Measurements from ENCODE around the gene TEC.
A peak's percentile ranks its signal among the peaks of the same experiment; 100 is the strongest.
"Not testable (repeated sequence)": the region's sequence is repeated elsewhere in the genome, so short reads cannot be mapped to it uniquely, and the experiment has no call there.

TEC gene

DNA sequence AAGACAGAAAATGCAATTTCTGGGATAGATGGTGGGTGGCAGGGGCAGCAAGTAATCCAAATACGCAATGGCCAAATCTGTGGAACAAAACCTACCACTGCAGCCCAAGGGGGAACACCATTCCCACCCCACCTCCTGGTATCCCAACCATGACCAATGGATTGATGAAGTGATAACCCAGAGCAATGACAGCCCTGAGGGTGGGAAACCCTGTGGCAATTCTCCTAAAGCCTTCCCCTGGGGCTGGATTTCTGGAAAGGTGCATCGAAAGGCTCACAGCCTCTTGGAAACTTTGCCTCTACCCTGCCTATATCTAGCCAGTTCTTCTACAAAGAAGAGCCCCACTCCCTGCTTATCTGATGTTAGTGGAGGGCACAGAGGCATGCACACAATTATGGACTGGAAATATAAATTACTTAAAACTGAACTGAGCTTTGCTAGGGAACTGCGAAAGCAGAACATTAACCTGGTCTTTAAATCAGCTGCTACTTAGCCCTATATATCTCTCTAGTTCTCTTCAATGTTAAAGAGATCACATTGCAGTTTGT, 75.6 kb downstream of the TEC start:
- no peak for DNase-seq

DNA sequence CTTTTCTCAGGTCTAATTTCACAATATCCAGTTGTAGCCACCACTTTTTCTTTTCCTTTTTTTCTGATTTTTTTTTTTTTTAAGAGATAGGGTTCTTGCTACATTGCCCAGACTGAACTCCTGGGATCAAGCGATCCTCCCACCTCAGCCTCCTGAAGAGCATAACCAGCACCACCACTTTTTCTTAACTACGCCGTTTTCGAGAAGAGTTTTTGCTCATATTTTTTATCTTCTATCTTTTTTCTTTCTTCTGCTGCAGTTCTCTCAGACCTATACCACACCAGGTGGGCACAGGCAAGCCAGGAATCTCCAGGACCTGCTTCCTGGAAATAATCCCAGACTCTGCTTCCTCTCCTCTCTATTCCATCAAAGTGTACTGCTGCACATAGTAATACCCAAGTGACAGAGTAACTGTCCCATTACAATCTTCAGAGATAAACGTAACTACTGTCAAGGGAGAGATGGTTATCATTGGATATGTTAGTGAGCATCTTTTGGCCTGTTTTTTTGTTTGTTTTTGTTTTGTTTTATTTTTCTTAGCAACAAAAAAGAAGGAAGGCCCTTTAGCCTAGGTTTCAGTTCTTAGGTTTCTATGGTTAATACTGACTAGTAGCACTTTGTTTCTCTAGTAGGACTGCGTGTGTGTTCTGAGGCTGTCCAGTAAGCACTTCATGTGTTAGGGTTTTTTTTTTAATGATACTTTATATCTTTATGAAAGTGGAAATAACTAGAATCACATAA, 76.4 kb downstream of the TEC start:
- DNase-seq, result no peak

DNA sequence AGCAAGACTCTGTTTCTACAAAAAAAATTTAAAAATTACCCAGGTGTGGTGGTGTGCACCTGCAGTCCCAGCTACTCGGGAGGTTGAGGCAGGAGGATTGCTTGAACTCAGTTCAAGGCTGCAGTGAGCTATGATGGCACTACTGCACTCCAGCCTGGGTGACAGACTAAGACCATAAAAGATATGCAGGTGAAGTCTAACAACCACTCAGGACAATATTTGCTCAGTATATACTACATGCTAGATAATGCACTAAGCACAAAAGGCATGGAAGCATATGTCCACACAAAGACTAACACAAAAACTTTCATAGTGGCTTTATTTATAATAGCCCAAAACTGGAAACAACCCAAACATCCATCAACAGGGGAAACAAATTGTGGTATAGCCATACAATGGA, 77.9 kb downstream of the TEC start:
- DNase-seq, result no peak

- DNase-seq, result no peak
Observed at GRCh38 chr4:48190839-48191238, 78.8 kb downstream of the TEC start.

- DNase-seq, result no peak
Observed at GRCh38 chr4:48189731-48190130, 79.9 kb downstream of the TEC start.

- no peak for DNase-seq
Observed at GRCh38 chr4:48188390-48188789, 81.2 kb downstream of the TEC start.

- DNase-seq, result peak; percentile 73
Observed at GRCh38 chr4:48187813-48188212, 81.8 kb downstream of the TEC start.

DNA sequence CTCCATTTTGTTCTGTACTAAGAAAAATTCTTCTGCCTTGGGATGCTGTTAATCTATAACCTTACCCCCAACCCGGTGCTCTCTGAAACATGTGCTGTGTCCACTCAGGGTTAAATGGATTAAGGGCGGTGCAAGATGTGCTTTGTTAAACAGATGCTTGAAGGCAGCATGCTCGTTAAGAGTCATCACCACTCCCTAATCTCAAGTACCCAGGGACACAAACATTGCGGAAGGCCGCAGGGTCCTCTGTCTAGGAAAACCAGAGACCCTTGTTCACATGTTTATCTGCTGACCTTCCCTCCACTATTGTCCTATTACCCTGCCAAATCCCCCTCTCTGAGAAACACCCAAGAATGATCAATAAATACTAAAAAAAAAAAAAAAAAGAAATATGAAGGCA, 82.6 kb downstream of the TEC start:
- DNase-seq, result not testable (repeated sequence)

GRCh38 chr4:48186394-48186793, 83.2 kb downstream of the TEC start:
- not testable (repeated sequence) for DNase-seq

- no peak for DNase-seq
Observed at GRCh38 chr4:48184882-48185281, 84.8 kb downstream of the TEC start.

GRCh38 chr4:48180234-48180633, 89.4 kb downstream of the TEC start:
- no peak for DNase-seq

- DNase-seq, result no peak
Observed at GRCh38 chr4:48178931-48179330, 90.7 kb downstream of the TEC start.

DNA sequence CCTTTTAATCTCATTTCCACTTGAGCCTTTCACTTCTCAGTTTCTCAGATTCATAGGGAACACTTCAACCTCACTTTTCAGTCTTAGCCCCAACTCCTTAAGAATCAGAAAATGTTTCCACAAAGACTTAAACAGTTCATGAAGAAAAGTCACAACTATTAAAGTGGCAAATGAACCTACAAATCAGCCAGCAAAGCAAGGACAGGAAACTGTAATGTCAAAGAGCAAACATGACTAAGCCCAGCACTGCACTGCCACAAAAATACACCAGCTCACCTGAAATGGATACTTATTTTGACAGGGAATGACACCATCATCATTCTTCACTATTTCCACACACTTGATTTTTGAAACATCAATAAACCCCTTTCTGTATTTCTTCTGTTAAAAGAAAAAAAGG, 93.8 kb downstream of the TEC start:
- DNase-seq, result no peak

- DNase-seq, result no peak
Observed at GRCh38 chr4:48175328-48175727, 94.3 kb downstream of the TEC start.

GRCh38 chr4:48173056-48173991, 96.3 kb downstream of the TEC start:
- DNase-seq, result peak; percentile 92

DNA sequence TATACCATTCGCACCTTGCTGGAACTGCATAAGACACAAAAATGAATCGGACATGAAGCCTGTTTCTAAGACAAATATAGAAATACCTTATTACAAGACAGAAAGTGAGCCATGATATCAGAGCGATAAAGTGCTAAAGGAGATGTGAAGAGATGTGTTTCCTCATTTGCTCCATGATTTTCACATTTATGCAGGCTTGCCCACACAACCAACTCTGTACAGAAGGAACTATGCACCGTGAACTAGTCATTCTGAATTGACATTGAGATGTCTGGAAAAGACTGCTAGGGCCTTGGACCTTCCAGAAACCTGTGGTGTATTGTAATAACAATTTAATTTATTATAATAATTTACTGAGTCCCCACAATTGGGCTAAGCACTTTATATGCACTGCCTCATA, 97.0 kb downstream of the TEC start:
- DNase-seq, result peak; percentile 49

DNA sequence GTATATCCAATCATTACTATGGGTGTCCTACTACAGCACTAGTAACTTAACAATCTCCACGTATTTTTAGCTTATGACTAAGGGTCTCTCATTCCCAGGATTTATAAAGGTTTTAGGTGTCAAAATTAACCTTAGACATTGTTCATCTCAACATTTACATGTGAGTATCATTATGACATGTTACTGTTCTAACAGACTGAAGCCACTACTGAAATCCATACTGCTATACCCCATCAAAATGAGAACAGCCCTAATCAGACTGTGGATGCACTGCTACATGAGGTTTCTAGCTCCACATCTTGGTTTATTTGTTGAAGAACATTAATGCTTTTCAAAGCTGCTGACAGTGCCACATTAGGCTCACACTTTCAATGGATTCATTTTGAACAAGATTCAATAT, 100.0 kb downstream of the TEC start:
- DNase-seq, result no peak

DNA sequence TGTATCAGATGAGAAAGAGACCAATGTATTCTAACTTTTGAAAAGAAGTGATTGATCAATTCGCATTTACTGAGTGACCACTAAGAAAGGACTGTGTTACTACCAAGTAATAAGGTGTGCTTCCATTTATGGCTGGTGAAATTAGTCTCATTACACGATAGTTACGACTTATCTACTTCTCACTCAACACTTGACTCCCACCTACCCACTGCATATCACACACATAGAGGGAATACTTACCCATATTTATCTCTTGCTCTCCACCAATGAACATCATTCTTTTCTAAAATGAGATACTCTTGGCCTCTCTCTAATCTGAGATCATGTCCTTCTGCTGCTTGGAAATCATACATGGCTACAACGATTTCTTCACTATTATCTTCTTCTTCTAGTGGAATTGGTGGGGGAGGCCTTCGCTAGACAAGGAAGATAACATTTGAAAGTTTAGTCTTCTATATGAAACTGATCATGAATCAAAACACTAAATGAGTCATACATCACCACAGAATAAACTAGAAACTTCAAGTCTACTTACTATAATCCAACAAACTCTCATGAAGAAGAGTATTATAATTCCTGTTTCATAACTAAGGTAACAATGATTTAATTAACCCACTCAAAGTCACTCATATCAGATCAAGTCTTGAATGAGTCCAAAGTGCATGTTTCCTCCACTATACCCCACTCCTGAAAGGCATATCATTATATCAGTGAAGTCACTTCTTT, 101.9 kb downstream of the TEC start:
- DNase-seq, result peak; percentile 13

- not testable (repeated sequence) for DNase-seq
Observed at GRCh38 chr4:48164561-48164960, 105.1 kb downstream of the TEC start.

GRCh38 chr4:48163746-48164145, 105.9 kb downstream of the TEC start:
- DNase-seq, result peak; percentile 52

DNA sequence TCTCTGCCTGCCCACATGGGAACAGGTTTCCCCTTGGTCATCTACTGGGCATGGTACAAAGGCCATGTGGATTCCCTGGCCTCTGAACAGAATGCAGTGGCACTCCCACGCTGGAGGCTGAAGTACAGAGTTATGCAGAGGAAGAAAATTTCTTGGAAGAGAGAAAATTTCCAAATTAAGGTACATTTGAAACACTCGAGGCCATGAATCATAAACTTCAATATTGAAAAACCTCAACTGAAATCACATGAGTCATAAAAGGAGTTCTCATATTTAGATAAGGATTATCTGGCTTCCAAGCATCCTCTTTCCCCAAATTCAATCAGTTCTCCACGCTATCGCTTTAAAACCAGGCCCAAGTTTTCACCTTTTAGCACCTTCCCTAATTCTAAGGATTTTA, 107.5 kb downstream of the TEC start:
- DNase-seq, result peak; percentile 45

DNA sequence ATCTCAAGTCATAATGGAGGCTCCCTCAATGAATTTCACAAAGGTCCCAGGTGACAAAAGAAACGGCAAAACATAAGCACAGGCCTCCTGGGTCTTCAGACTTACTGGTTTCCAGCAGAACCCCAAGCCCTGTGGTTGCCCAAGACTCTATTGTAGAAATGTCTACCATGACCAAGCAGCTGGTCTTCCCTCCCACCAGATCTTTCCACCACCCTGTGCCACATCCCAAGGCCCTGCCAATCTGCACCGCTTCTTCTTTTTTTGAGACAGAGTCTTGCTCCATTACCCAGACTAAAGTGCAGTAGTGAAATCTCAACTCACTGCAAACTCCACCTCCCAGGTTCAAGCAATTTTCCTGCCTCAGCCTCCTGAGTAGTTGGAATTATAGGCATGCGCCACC, 112.4 kb downstream of the TEC start:
- no peak for DNase-seq

DNA sequence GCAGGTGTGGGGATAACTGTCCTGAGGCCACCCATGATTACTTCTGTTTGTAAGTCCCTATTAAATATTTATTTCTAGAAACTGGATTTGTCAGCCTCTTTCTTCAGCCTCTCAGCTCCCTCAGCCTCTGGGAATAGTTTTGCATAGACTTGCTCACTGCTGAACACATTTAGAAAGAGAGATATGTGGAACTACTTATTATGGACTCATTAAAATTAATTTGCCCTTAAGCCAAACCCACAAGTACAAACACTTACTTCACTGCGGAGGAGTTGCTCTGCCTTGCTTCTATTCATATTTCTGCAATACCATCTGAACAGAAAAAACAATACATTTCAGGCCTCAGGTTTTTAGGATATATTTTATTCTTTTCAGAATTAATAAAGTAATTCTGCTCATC, 113.2 kb downstream of the TEC start:
- DNase-seq, result no peak

Measured in OCI-M1 (cell line).